T-helper 22 cell (primary cell): ENCODE measurements around the gene TBPL2.
"Not testable (repeated sequence)": the region's sequence is repeated elsewhere in the genome, so short reads cannot be mapped to it uniquely, and the experiment has no call there.

Source experiments
- DNase-seq: peaks from one replicate; pipeline ENCODE4 v3.0.0-alpha.2; 2020; ENCODE audit warnings: low read depth

TBPL2 gene

GRCh38 chr14:55440385-55440784, at the start of gene TBPL2:
Gene TBPL2 (minus strand): TSS chr14:55440616. CDS start chr14:55440449, 167 bp downstream.
- no peak for DNase-seq

- no peak for DNase-seq
These were observed 47.8 kb upstream of the TBPL2 start for GRCh38 chr14:55488204-55488603.

- DNase-seq, result no peak
These were observed 42.7 kb upstream of the TBPL2 start for GRCh38 chr14:55482936-55483605.

GRCh38 chr14:55481769-55482168, 41.4 kb upstream of the TBPL2 start:
- DNase-seq, result no peak

GRCh38 chr14:55477680-55478079, 37.3 kb upstream of the TBPL2 start:
- no peak for DNase-seq

GRCh38 chr14:55476448-55476847, 36.0 kb upstream of the TBPL2 start:
- DNase-seq, result not testable (repeated sequence)

- no peak for DNase-seq
These were observed 33.4 kb upstream of the TBPL2 start for GRCh38 chr14:55473786-55474185.

GRCh38 chr14:55470025-55470424, 29.6 kb upstream of the TBPL2 start:
- no peak for DNase-seq

GRCh38 chr14:55467307-55467706, 26.9 kb upstream of the TBPL2 start:
- DNase-seq, result no peak

- no peak for DNase-seq
These were observed 18.5 kb upstream of the TBPL2 start for GRCh38 chr14:55458800-55459515.

- DNase-seq, result no peak
These were observed 17.1 kb upstream of the TBPL2 start for GRCh38 chr14:55457496-55457895.

- not testable (repeated sequence) for DNase-seq
These were observed 16.0 kb upstream of the TBPL2 start for GRCh38 chr14:55456411-55456810.

- DNase-seq, result no peak
These were observed 14.0 kb upstream of the TBPL2 start for GRCh38 chr14:55454264-55455002.

- DNase-seq, result no peak
These were observed 11.5 kb upstream of the TBPL2 start for GRCh38 chr14:55451950-55452349.

GRCh38 chr14:55451398-55451797, 11.0 kb upstream of the TBPL2 start:
- DNase-seq, result no peak

GRCh38 chr14:55450987-55451386, 10.6 kb upstream of the TBPL2 start:
- DNase-seq, result no peak

GRCh38 chr14:55450539-55450938, 10.1 kb upstream of the TBPL2 start:
- DNase-seq, result no peak

- no peak for DNase-seq
These were observed 9.7 kb upstream of the TBPL2 start for GRCh38 chr14:55450124-55450523.

- DNase-seq, result no peak
These were observed 8.7 kb upstream of the TBPL2 start for GRCh38 chr14:55449116-55449515.

- no peak for DNase-seq
These were observed 7.8 kb upstream of the TBPL2 start for GRCh38 chr14:55448141-55448614.

- DNase-seq, result no peak
These were observed 6.4 kb upstream of the TBPL2 start for GRCh38 chr14:55446833-55447232.

GRCh38 chr14:55446127-55446736, 5.8 kb upstream of the TBPL2 start:
- peak; percentile 12 for DNase-seq
